H1 (cell line): ENCODE measurements around the gene PPP2R2C. TPM values are rescaled to one million over a fixed set of nuclear protein-coding genes. Genes with fewer than 3 reads are reported as not detected.

ENCODE experiments used
- CTCF ChIA-PET: fragments of 300-600 bp; sonication (Branson Sonifier 250); formaldehyde crosslinking; loops from one replicate; lab custom pipeline; 2021; ENCODE audit not compliant: partially characterized antibody; lab: Charles Lee
- POLR2A ChIA-PET: fragments of 300-600 bp; sonication (Branson Sonifier 250); formaldehyde crosslinking; loops from one replicate; lab custom pipeline; 2021; ENCODE audit warnings: inconsistent platforms; ENCODE audit not compliant: partially characterized antibody; lab: Charles Lee
- DNase-seq, 2 experiments: peaks; one replicate each; pipeline versions ENCODE4 v3.0.0 to v3.0.0-alpha.2; 2010 to 2022; ENCODE audit warnings: low spot score in 2 of 2, low read depth in 1 of 2, mixed read lengths in 1 of 2
- FAIRE-seq: peaks from 2 replicates; lab custom pipeline; 2011; peaks lifted over from hg19 to GRCh38; lab: Jason Lieb, UNC
- H2AFZ ChIP-seq: 2 replicates; pipeline ENCODE4 v1.8.1; 2012; ENCODE audit warnings: low read length, inconsistent platforms
- H2AK5ac ChIP-seq: 2 replicates; pipeline ENCODE4 v1.6.1; 2013; ENCODE audit warnings: low read depth, low read length
- H2BK120ac ChIP-seq: replicated peaks from 2 replicates; pipeline ENCODE3; 2013; ENCODE audit warnings: low read depth, low read length, inconsistent platforms
- H2BK12ac ChIP-seq: 2 replicates; pipeline ENCODE4 v1.6.1; 2013; ENCODE audit warnings: low read depth, low read length
- H2BK15ac ChIP-seq: 2 replicates; pipeline ENCODE4 v1.6.1; 2013; ENCODE audit warnings: low read length
- H2BK20ac ChIP-seq: 2 replicates; pipeline ENCODE4 v1.6.1; 2013; ENCODE audit warnings: low read length
- H2BK5ac ChIP-seq: 2 replicates; pipeline ENCODE4 v1.6.1; 2013; ENCODE audit warnings: low read depth, low read length
- H3K14ac ChIP-seq: 2 replicates; pipeline ENCODE4 v1.6.1; 2013; ENCODE audit warnings: inconsistent platforms; ENCODE audit not compliant: insufficient read length
- H3K18ac ChIP-seq: 2 replicates; pipeline ENCODE4 v1.6.1; 2013; ENCODE audit warnings: low read length; ENCODE audit errors: extremely low read depth
- H3K23ac ChIP-seq: 2 replicates; pipeline ENCODE4 v1.6.1; 2013; ENCODE audit warnings: inconsistent platforms; ENCODE audit not compliant: insufficient read length
- H3K23me2 ChIP-seq: 2 replicates; pipeline ENCODE4 v1.6.1; 2013; ENCODE audit warnings: low read depth, low read length
- H3K27ac ChIP-seq: 2 replicates; pipeline ENCODE4 v1.6.1; 2011; ENCODE audit warnings: low read depth, low read length, inconsistent platforms
- H3K27me3 ChIP-seq, 4 experiments: replicated peaks in 1 of 4; 1 replicate in 1 of 4; 2 replicates in 3 of 4; pipeline versions ENCODE4 v1.6.1 to v1.8.1; 2011 to 2013; ENCODE audit warnings: low read length in 3 of 4, mild to moderate bottlenecking in 3 of 4, inconsistent platforms in 2 of 4, mixed read lengths in 2 of 4, moderate library complexity in 1 of 4; ENCODE audit not compliant: control insufficient read depth in 3 of 4, insufficient read depth in 3 of 4; ENCODE audit errors: extremely low read depth in 1 of 4
- H3K36me3 ChIP-seq, 4 experiments: 2 replicates each; pipeline versions ENCODE4 v1.6.1 to v1.8.1; 2011 to 2013; ENCODE audit warnings: mild to moderate bottlenecking in 4 of 4, low read length in 3 of 4, moderate library complexity in 2 of 4, control low read depth in 1 of 4, inconsistent platforms in 1 of 4; ENCODE audit not compliant: insufficient read depth in 4 of 4, control insufficient read depth in 2 of 4
- H3K4ac ChIP-seq: replicated peaks from 2 replicates; pipeline ENCODE3; 2013; ENCODE audit warnings: low read length, low read depth, mixed read lengths, inconsistent platforms; ENCODE audit not compliant: insufficient read length
- H3K4me1 ChIP-seq, 4 experiments: replicated peaks in 1 of 4; 1 replicate in 1 of 4; 2 replicates in 3 of 4; pipeline versions ENCODE4 v1.6.1 to v1.8.1; 2011 to 2013; ENCODE audit warnings: low read length in 3 of 4, inconsistent platforms in 2 of 4, mixed read lengths in 1 of 4; ENCODE audit not compliant: insufficient read depth in 4 of 4, control insufficient read depth in 3 of 4
- H3K4me2 ChIP-seq, 2 experiments: 2 replicates each; pipeline versions ENCODE4 v1.6.1 to v1.8.1; 2011 to 2013; ENCODE audit warnings: low read depth in 2 of 2, low read length in 2 of 2, control low read depth in 1 of 2, inconsistent platforms in 1 of 2, mild to moderate bottlenecking in 1 of 2; ENCODE audit not compliant: insufficient read depth in 1 of 2
- H3K4me3 ChIP-seq, 4 experiments: fragments of 200-600, 300-600 bp in 1 of 4; sonication (generic), shearing (Covaris generic), sonication (Bioruptor Twin) in 1 of 4; 2 replicates each; pipeline versions ENCODE4 v1.5.1 to v1.8.1; 2011 to 2016; ENCODE audit warnings: low read length in 4 of 4, low read depth in 3 of 4, control low read depth in 2 of 4, inconsistent platforms in 2 of 4, mild to moderate bottlenecking in 2 of 4, mixed read lengths in 1 of 4, moderate library complexity in 1 of 4; ENCODE audit not compliant: insufficient read depth in 2 of 4; ENCODE audit errors: extremely low read depth in 1 of 4
- H3K56ac ChIP-seq: replicated peaks from 2 replicates; pipeline ENCODE3; 2013; ENCODE audit warnings: low read depth, mild to moderate bottlenecking, mixed read lengths, low read length, inconsistent platforms; ENCODE audit not compliant: insufficient read length
- H3K79me1 ChIP-seq: 2 replicates; pipeline ENCODE4 v1.6.1; 2013; ENCODE audit warnings: low read depth, low read length, control low read depth
- H3K79me2 ChIP-seq, 2 experiments: 2 replicates each; pipeline versions ENCODE4 v1.6.1 to v1.8.1; 2012 to 2013; ENCODE audit warnings: low read length in 2 of 2, mild to moderate bottlenecking in 2 of 2, inconsistent platforms in 1 of 2; ENCODE audit not compliant: insufficient read depth in 2 of 2, control insufficient read depth in 1 of 2
- H3K9ac ChIP-seq, 4 experiments: replicated peaks in 1 of 4; 1 replicate in 1 of 4; 2 replicates in 3 of 4; pipeline versions ENCODE4 v1.6.1 to v1.8.1; 2011 to 2013; ENCODE audit warnings: low read depth in 3 of 4, low read length in 3 of 4, control low read depth in 2 of 4, mild to moderate bottlenecking in 2 of 4, moderate library complexity in 2 of 4, inconsistent platforms in 1 of 4; ENCODE audit errors: extremely low read depth in 1 of 4
- H3K9me3 ChIP-seq, 2 experiments: 2 replicates each; pipeline versions ENCODE4 v1.6.1 to v1.8.1; 2012 to 2013; ENCODE audit warnings: mild to moderate bottlenecking in 2 of 2, moderate library complexity in 2 of 2, control low read depth in 1 of 2, inconsistent platforms in 1 of 2, low read depth in 1 of 2, low read length in 1 of 2, mixed read lengths in 1 of 2; ENCODE audit not compliant: insufficient read depth in 2 of 2
- H4K20me1 ChIP-seq, 2 experiments: replicated peaks in 1 of 2; 2 replicates each; pipeline versions ENCODE3 to v1.8.1; 2011 to 2013; ENCODE audit warnings: inconsistent platforms in 2 of 2, low read length in 2 of 2, mild to moderate bottlenecking in 1 of 2; ENCODE audit not compliant: insufficient read depth in 2 of 2, control insufficient read depth in 1 of 2
- H4K5ac ChIP-seq: 2 replicates; pipeline ENCODE4 v1.6.1; 2013; ENCODE audit warnings: low read length, low read depth, mixed read lengths, inconsistent platforms; ENCODE audit not compliant: insufficient read length
- H4K8ac ChIP-seq: 2 replicates; pipeline ENCODE4 v1.8.0; 2013; ENCODE audit warnings: mild to moderate bottlenecking, moderate library complexity, low read length, inconsistent platforms; ENCODE audit not compliant: insufficient read depth; ENCODE audit errors: extremely low read depth
- H4K91ac ChIP-seq: replicated peaks from 2 replicates; pipeline ENCODE3; 2013; ENCODE audit warnings: low read length, mixed read lengths, inconsistent platforms; ENCODE audit not compliant: insufficient read length
- BCL11A ChIP-seq, 2 experiments: IDR thresholded peaks; one replicate each; pipeline ENCODE4 v1.6.1; 2011; ENCODE audit warnings: low read depth in 2 of 2, low read length in 2 of 2, mild to moderate bottlenecking in 2 of 2
- RAD21 ChIP-seq, 2 experiments: IDR thresholded peaks in 1 of 2; conservative IDR thresholded peaks in 1 of 2; 2 replicates each; pipeline ENCODE4 v1.6.1; 2011; ENCODE audit warnings: low read depth in 2 of 2, low read length in 2 of 2, improper control_type of control experiment in 1 of 2, inconsistent platforms in 1 of 2, mild to moderate bottlenecking in 1 of 2, moderate library complexity in 1 of 2
- SP2 ChIP-seq: IDR thresholded peaks from 2 replicates; pipeline ENCODE4 v1.6.1; 2012; ENCODE audit warnings: mild to moderate bottlenecking, low read length, inconsistent platforms
- WGBS, 2 experiments: shearing (Covaris generic) in 1 of 2; methylation state at CpG; one replicate each; pipeline versions ENCODE4 v1.1.6 to v1.1.7; 2013 to 2015; ENCODE audit warnings: low lambda C conversion rate in 2 of 2, mixed read lengths in 2 of 2, inconsistent platforms in 1 of 2, low coverage in 1 of 2, missing lambda C conversion rate in 1 of 2; ENCODE audit not compliant: insufficient replicate concordance in 2 of 2, insufficient coverage in 1 of 2, insufficient read length in 1 of 2; ENCODE audit errors: extremely low coverage in 1 of 2, missing lambda C conversion rate in 1 of 2; 5-methylcytosine and 5-hydroxymethylcytosine counted together
- polyA plus RNA-seq, 7 experiments: library from polyadenylated mRNA; depleted of rRNA in 3 of 7; stranded (reverse) in 5 of 7; unstranded in 2 of 7; fragments of >200 nt in 5 of 7; fragments of 200-250 nt in 2 of 7; gene quantifications; 1 replicate in 5 of 7; 2 replicates in 1 of 7; 4 replicates in 1 of 7; pipeline versions ENCODE4 v1.2.1 to v1.2.3, GENCODE V29; 2011 to 2013; ENCODE audit warnings: missing spikeins in 2 of 7, mixed read lengths in 2 of 7
- total RNA-seq: library from RNA; stranded (reverse); fragmentation: NEBNext Ultra II Directional; extraction: Animal tissue kit (Norgen Biotek cat#: 25700); gene quantifications from 2 replicates; pipeline ENCODE4 v1.2.1, GENCODE V29; 2021

The PPP2R2C gene
- total and polyA plus RNA-seq, 2 of the 8 experiments (the other 6 are each of a cell fraction or from before 2014, with no cell fraction given), result 6.4 TPM

GRCh38 chr4:6516281-6516680, 43.9 kb upstream of the PPP2R2C start:
- Histone ChIP-seq H4K91ac (no peak overlapping the region), H2AK5ac (no peak overlapping the region), H4K20me1 (no peaks in the 10 kb centered on the region), H2BK5ac (no peak overlapping the region), H2BK20ac (no peak overlapping the region), H4K5ac (no peak overlapping the region), H4K8ac (0 out of 2 replicates have a peak overlapping the region, but pooled peaks have one; percentile 31), H2BK12ac (no peak overlapping the region), H3K23me2 (peaks cover 11% of the 10 kb centered on the region; the same call in 1 of the 2 replicates), H2BK120ac (no peak overlapping the region), H3K14ac (no peak overlapping the region), H3K9me3 (no peaks in the 10 kb centered on the region), H2BK15ac (no peak overlapping the region)
- ChIA-PET CTCF (interaction anchor here (1.0 kb wide), 1 partner anchor 33 kb away, joined by 3 read pairs; no protein-coding TSS in a partner anchor), POLR2A (no interaction called here)
- TF ChIP-seq RAD21 (IDR thresholded peaks at IDR 0.05 in 1 of 2, conservative IDR thresholded peaks at IDR 0.05 in 1 of 2; ENCODE audit: low read depth in 2 of 2, low read length in 2 of 2) (no peak), SP2 (no peak), BCL11A (IDR thresholded peaks at IDR 0.05; ENCODE audit: low read depth in 2 of 2, low read length in 2 of 2) (no peak)
- TF ChIP-seq, all 59 proteins: peak for 0
- H2AFZ ChIP-seq, result no peak overlapping the region
- no peak overlapping the region for H3K4ac ChIP-seq
- H3K36me3 ChIP-seq, result no peaks in the 10 kb centered on the region
- H3K23ac ChIP-seq, result no peak overlapping the region
- DNase-seq, result no peak
- WGBS, 2 experiments, result 85% methylated on average over 9 of the region's 9 CpGs; no CpG with 5 or more reads in 1 of the 2 experiments
- no peak overlapping the region for H3K4me3 ChIP-seq
- H3K4me1 ChIP-seq, result 0 out of 7 replicates have a peak, but pooled peaks cover 0 to 4% (median 0%) of the 10 kb centered on the region in 4 experiments
- no peak overlapping the region for H3K9ac ChIP-seq
- no peak overlapping the region for H3K56ac ChIP-seq
- no peaks in the 10 kb centered on the region for H3K79me1 ChIP-seq
- no peak overlapping the region for H3K18ac ChIP-seq
- no peak overlapping the region for H3K4me2 ChIP-seq
- H3K79me2 ChIP-seq, result no peaks in the 10 kb centered on the region
- H3K27me3 ChIP-seq, result no peaks in the 10 kb centered on the region
- no peak for FAIRE-seq
- no peak overlapping the region for H3K27ac ChIP-seq
